TTC549 (cell line): ENCODE data around the gene UQCRC2.
"Not testable (repeated sequence)": the region's sequence is repeated elsewhere in the genome, so short reads cannot be mapped to it uniquely, and the experiment has no call there.

Source experiments
- FAIRE-seq: peaks from 2 replicates; lab custom pipeline; 2012; peaks lifted over from hg19 to GRCh38; lab: Jason Lieb, UNC

Gene UQCRC2

GRCh38 chr16:21984062-21984461, 30.9 kb downstream of the UQCRC2 start:
- no peak for FAIRE-seq

- FAIRE-seq = no peak
Observed at GRCh38 chr16:21985524-21985923, 32.4 kb downstream of the UQCRC2 start.

GRCh38 chr16:21986692-21987246, 33.6 kb downstream of the UQCRC2 start:
- FAIRE-seq = no peak

- no peak for FAIRE-seq
Observed at GRCh38 chr16:21987498-21987897, 34.3 kb downstream of the UQCRC2 start.

GRCh38 chr16:21989133-21989532, 36.0 kb downstream of the UQCRC2 start:
- FAIRE-seq = no peak

GRCh38 chr16:21989751-21990150, 36.6 kb downstream of the UQCRC2 start:
- FAIRE-seq = no peak

- FAIRE-seq = no peak
Observed at GRCh38 chr16:21990381-21990944, 37.3 kb downstream of the UQCRC2 start.

GRCh38 chr16:21991621-21992020, 38.5 kb downstream of the UQCRC2 start:
- FAIRE-seq = no peak

- no peak for FAIRE-seq
Observed at GRCh38 chr16:21994856-21995465, 41.8 kb downstream of the UQCRC2 start.

- FAIRE-seq = no peak
Observed at GRCh38 chr16:21996923-21997696, 43.9 kb downstream of the UQCRC2 start.

- no peak for FAIRE-seq
Observed at GRCh38 chr16:21997697-21998480, 44.7 kb downstream of the UQCRC2 start.

- no peak for FAIRE-seq
Observed at GRCh38 chr16:22001591-22001990, 48.4 kb downstream of the UQCRC2 start.

- FAIRE-seq = not testable (repeated sequence)
Observed at GRCh38 chr16:22002047-22002446, 48.9 kb downstream of the UQCRC2 start.

GRCh38 chr16:22003195-22003594, 50.0 kb downstream of the UQCRC2 start:
- no peak for FAIRE-seq

GRCh38 chr16:22004341-22004740, 51.2 kb downstream of the UQCRC2 start:
- FAIRE-seq = no peak

GRCh38 chr16:22005746-22006145, 52.6 kb downstream of the UQCRC2 start:
- FAIRE-seq = no peak

- FAIRE-seq = no peak
Observed at GRCh38 chr16:22006636-22007035, 53.5 kb downstream of the UQCRC2 start.

GRCh38 chr16:22007159-22007508, 54.0 kb downstream of the UQCRC2 start:
- no peak for FAIRE-seq

- no peak for FAIRE-seq
Observed at GRCh38 chr16:22007509-22008214, 54.5 kb downstream of the UQCRC2 start, which contains the start of gene MOSMO. Gene MOSMO, plus strand, starts transcription at chr16:22008111. Its CDS starts 191 bp downstream, at chr16:22008302.

GRCh38 chr16:22008215-22009059, 55.3 kb downstream of the UQCRC2 start:
- FAIRE-seq = no peak

GRCh38 chr16:22010902-22011301, 57.7 kb downstream of the UQCRC2 start:
- FAIRE-seq = no peak
